Esophagus (tissue), 2 donors: Measurements from ENCODE around the gene CCDC57. TPM values are rescaled to one million over a fixed set of nuclear protein-coding genes. Genes with fewer than 3 reads are reported as not detected.

Experiments
- H3K27ac ChIP-seq, 2 donors: one replicate each; pipeline ENCODE4 v1.5.1; 2013; ENCODE audit warnings: low read depth in 2 of 2, mild to moderate bottlenecking in 2 of 2, inconsistent platforms in 1 of 2, low read length in 1 of 2, moderate library complexity in 1 of 2
- H3K27me3 ChIP-seq, 2 donors: one replicate each; pipeline ENCODE4 v1.6.1; 2013; ENCODE audit warnings: low read length in 2 of 2, control low read depth in 1 of 2, mild to moderate bottlenecking in 1 of 2; ENCODE audit not compliant: insufficient read depth in 2 of 2, control insufficient read depth in 1 of 2
- H3K36me3 ChIP-seq, 2 donors: one replicate each; pipeline ENCODE4 v1.6.1; 2013; ENCODE audit warnings: low read length in 1 of 2; ENCODE audit not compliant: control insufficient read depth in 2 of 2, insufficient read depth in 2 of 2
- H3K4me1 ChIP-seq, 2 donors: one replicate each; pipeline ENCODE4 v1.6.1; 2013; ENCODE audit warnings: low read length in 1 of 2; ENCODE audit not compliant: control insufficient read depth in 2 of 2, insufficient read depth in 2 of 2
- H3K4me3 ChIP-seq, 2 donors: one replicate each; pipeline ENCODE4 v1.5.1; 2013; ENCODE audit warnings: low read length in 2 of 2, mild to moderate bottlenecking in 2 of 2, low read depth in 1 of 2, moderate library complexity in 1 of 2
- H3K9me3 ChIP-seq, 2 donors: one replicate each; pipeline ENCODE4 v1.6.1; 2013; ENCODE audit warnings: mild to moderate bottlenecking in 2 of 2, low read depth in 1 of 2, low read length in 1 of 2, moderate library complexity in 1 of 2; ENCODE audit not compliant: control insufficient read depth in 2 of 2, insufficient read depth in 1 of 2
- WGBS, 2 donors: extraction: QIAGEN DNeasy Blood & Tissue Kit; methylation state at CpG; one replicate each; pipeline ENCODE4 v1.1.7; 2013; 5-methylcytosine and 5-hydroxymethylcytosine counted together
- polyA plus RNA-seq, 2 donors: library from polyadenylated mRNA; stranded (reverse); fragments of 200-250 nt; gene quantifications; one replicate each; pipeline ENCODE4 v1.2.3, GENCODE V29; 2013
- donor health status: healthy with polysubstance abuse.
- donor health status: Bipolar disorder and iron deficiency.

CCDC57 gene
- polyA plus RNA-seq, 2 donors: 16.3 to 33.7 TPM

DNA sequence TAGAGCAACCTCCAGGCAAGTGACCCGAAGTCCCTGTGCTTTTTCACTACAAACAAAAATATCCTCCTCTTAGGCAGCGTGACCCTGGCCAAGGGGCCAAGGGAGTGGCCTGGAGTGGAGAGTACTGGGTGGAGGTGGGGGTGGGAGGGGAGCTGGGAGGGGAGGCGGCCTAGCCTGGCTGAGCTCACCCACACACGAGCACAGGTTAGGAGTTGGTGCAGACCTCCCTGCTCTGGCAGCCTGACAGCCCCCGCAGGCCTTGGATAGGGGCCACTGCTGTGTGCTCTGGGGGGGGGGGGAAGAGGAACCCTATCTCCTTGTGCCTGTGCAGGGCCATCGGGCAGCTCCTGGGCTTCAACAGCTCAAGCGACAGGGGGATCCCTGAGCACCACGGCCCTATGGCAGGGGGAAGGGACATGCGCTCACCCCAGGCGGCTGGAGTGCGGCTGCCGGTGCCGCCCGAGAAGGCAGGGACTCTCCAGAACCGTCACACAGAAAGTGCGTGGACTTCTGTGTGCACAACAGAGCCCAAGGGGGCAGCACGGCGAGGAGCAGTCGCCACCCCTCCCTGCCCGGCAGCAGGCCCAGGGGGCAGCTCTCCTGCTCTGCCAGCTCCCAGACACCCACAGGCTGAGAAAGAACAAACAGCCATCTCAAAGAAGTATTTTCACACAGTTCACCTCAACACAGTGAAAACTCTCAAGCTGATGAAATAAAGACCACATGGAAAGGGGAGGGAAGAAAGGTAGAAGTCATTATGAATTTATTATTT lies 29.5 kb upstream of the CCDC57 start:
- Histone ChIP-seq H3K9me3 (no peaks in the 10 kb centered on the region), H3K4me3 (no peak overlapping the region), H3K27ac (peak overlapping the region; percentile 65 to 81), H3K27me3 (no peaks in the 10 kb centered on the region), H3K36me3 (peaks cover 7 to 51% of the 10 kb centered on the region in 2 donors), H3K4me1 (peaks cover 25 to 57% of the 10 kb centered on the region in 2 donors)
- WGBS, 2 donors: 29 to 30% methylated on average over 18 to 20 of the region's 20 CpGs

DNA sequence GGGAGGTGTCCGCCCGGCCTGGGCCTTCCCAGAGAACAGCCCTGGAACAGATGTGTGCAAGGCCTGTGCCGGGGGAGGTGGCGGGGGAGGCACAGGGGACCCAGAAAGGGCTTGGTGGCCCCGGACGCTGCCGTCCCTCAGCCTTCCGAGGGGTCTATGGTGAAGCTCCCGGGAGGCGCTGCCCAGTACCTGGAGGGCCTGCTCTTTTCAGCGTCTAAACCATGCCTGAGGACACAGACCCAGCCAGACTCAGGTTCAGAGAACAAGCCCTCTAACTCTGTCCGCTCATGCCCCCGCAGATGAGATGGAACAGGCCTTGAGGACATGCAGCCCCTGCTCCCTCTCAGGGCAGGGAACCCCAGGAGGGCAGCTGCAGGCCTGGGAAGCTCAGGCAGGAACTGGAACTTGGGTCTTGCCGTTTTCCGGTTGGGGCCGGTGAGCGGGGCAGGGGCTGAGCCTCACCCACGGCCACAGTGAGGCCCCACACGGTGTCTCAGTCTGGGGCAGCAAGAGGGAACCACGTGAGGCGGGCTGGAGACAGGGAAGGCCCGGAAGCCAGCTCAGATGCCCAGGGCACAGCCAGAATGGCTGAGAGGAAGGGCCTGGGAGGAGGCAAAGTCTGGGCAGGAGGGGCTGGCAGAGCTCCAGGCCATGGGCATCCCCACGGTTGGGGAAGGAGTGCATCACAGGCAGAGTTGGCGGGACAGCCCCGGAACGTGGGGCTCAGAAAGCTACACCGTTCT lies 28.7 kb upstream of the CCDC57 start:
- Histone ChIP-seq H3K4me1 (peaks cover 21 to 53% of the 10 kb centered on the region in 2 donors), H3K4me3 (no peak overlapping the region)

GRCh38 chr17:82240506-82241182 lies 28.0 kb upstream of the CCDC57 start:
- WGBS, 2 donors: 70 to 75% methylated on average over 18 to 20 of the region's 20 CpGs
- H3K9me3 ChIP-seq: no peaks in the 10 kb centered on the region
- peaks cover 7 to 39% of the 10 kb centered on the region in 2 donors for H3K36me3 ChIP-seq
- H3K27ac ChIP-seq: peak overlapping the region; percentile 65 to 81
- no peak overlapping the region for H3K4me3 ChIP-seq
- H3K27me3 ChIP-seq: no peaks in the 10 kb centered on the region
- H3K4me1 ChIP-seq: peaks cover 18 to 55% of the 10 kb centered on the region in 2 donors

More for the DNA sequence above, 28.7 kb upstream of the CCDC57 start:
- peak overlapping the region; percentile 65 to 81 for H3K27ac ChIP-seq
- WGBS, 2 donors: 41 to 45% methylated on average over 27 of the region's 27 CpGs
- H3K9me3 ChIP-seq: no peaks in the 10 kb centered on the region
- peaks cover 7 to 46% of the 10 kb centered on the region in 2 donors for H3K36me3 ChIP-seq
- no peaks in the 10 kb centered on the region for H3K27me3 ChIP-seq

GRCh38 chr17:82239926-82240505 lies 27.4 kb upstream of the CCDC57 start:
- peaks cover 20 to 57% of the 10 kb centered on the region in 2 donors for H3K4me1 ChIP-seq
- H3K9me3 ChIP-seq: no peaks in the 10 kb centered on the region
- no peak overlapping the region for H3K4me3 ChIP-seq
- no peaks in the 10 kb centered on the region for H3K27me3 ChIP-seq
- WGBS, 2 donors: 84 to 86% methylated on average over 18 to 22 of the region's 22 CpGs
- peak overlapping the region in 1 of 2 donors; percentile 83 for H3K27ac ChIP-seq
- peaks cover 7 to 33% of the 10 kb centered on the region in 2 donors for H3K36me3 ChIP-seq

GRCh38 chr17:82239401-82239925 lies 26.8 kb upstream of the CCDC57 start:
- Histone ChIP-seq H3K4me1 (peaks cover 25 to 62% of the 10 kb centered on the region in 2 donors), H3K4me3 (no peak overlapping the region), H3K27me3 (no peaks in the 10 kb centered on the region), H3K9me3 (no peaks in the 10 kb centered on the region), H3K36me3 (peaks cover 7 to 27% of the 10 kb centered on the region in 2 donors), H3K27ac (peak overlapping the region; percentile 46 to 83)
- WGBS, 2 donors: 66 to 71% methylated on average over 17 of the region's 17 CpGs

DNA sequence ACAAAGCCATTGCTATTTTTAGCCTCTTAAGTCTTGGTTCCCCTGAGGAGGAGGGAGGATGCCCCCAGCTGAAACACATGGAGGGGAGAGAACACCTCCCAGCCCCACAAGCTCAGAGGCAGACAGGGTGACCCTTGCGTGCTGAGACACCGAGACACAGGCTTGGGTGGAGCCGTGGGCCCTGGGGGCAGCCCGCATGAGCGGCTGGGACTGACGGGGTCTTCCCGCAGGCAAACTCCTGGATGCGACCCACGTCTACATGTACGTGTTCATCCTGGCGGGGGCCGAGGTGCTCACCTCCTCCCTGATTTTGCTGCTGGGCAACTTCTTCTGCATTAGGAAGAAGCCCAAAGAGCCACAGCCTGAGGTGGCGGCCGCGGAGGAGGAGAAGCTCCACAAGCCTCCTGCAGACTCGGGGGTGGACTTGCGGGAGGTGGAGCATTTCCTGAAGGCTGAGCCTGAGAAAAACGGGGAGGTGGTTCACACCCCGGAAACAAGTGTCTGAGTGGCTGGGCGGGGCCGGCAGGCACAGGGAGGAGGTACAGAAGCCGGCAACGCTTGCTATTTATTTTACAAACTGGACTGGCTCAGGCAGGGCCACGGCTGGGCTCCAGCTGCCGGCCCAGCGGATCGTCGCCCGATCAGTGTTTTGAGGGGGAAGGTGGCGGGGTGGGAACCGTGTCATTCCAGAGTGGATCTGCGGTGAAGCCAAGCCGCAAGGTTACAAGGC lies 26.0 kb upstream of the CCDC57 start:
- Histone ChIP-seq H3K36me3 (peaks cover 6 to 20% of the 10 kb centered on the region in 2 donors), H3K27me3 (no peaks in the 10 kb centered on the region), H3K27ac (peak overlapping the region; percentile 68 to 83), H3K4me1 (peaks cover 25 to 67% of the 10 kb centered on the region in 2 donors), H3K4me3 (no peak overlapping the region), H3K9me3 (no peaks in the 10 kb centered on the region)
- 19 to 27% methylated on average over 33 of the region's 33 CpGs for WGBS, 2 donors

DNA sequence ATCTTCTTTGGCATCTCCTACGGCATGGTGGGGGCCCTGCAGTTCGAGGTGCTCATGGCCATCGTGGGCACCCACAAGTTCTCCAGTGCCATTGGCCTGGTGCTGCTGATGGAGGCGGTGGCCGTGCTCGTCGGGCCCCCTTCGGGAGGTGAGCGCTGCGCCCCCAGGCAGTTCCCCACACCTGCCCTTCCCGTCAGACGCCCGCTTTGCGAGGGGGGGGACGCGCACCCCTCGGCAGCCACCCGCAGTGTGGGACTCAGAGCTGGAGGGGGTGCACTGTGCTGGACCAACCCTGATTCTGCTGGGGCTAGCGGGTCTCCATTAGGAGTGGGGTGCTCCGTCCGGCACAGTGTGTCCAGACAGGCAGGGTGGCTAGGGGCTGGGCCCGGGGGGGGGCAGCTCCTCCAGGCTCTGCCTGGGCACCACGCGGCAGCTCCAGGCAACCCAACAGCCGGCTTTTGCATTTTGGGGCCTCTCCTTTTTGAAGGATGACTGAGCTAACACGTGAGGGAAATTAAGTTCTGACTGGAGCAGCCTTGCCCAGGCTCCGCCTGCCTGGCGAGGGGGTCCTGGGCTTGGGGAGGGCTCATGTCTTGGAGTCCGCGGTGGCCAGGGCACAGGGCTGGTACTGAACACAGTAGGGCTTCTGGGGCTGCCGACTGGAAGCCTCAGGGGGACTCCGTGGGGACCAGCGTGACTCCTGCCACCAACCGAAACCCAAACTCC lies 25.3 kb upstream of the CCDC57 start:
- H3K4me3 ChIP-seq: no peak overlapping the region
- WGBS, 2 donors: 61 to 69% methylated on average over 32 to 34 of the region's 34 CpGs

GRCh38 chr17:82237083-82237745 lies 24.6 kb upstream of the CCDC57 start:
- H3K4me3 ChIP-seq: no peak overlapping the region
- 93 to 94% methylated on average over 57 to 59 of the region's 59 CpGs for WGBS, 2 donors
- peaks cover 0 to 14% of the 10 kb centered on the region in 2 donors for H3K36me3 ChIP-seq
- H3K27ac ChIP-seq: no peak overlapping the region
- H3K27me3 ChIP-seq: no peaks in the 10 kb centered on the region
- no peaks in the 10 kb centered on the region for H3K9me3 ChIP-seq
- peaks cover 25 to 58% of the 10 kb centered on the region in 2 donors for H3K4me1 ChIP-seq

More for the DNA sequence above, 25.3 kb upstream of the CCDC57 start:
- Histone ChIP-seq H3K27me3 (no peaks in the 10 kb centered on the region), H3K9me3 (no peaks in the 10 kb centered on the region), H3K4me1 (peaks cover 25 to 63% of the 10 kb centered on the region in 2 donors), H3K36me3 (peaks cover 0 to 14% of the 10 kb centered on the region in 2 donors), H3K27ac (peak overlapping the region; percentile 68 to 83)
